Parathyroid adenoma (tissue), 2 donors: ENCODE results near the gene SCO2.

Experiments
- H2AFZ ChIP-seq: fragments of 300-600 bp; sonication (generic); one replicate; pipeline ENCODE4 v1.7.0; 2017; ENCODE audit warnings: antibody characterized with exemption, mild to moderate bottlenecking
- H3K27ac ChIP-seq: fragments of 300-600 bp; sonication (generic); one replicate; pipeline ENCODE4 v1.7.0; 2017
- H3K27me3 ChIP-seq: fragments of 300-600 bp; sonication (generic); one replicate; pipeline ENCODE4 v1.7.0; 2017; ENCODE audit warnings: low read length; ENCODE audit not compliant: control insufficient read depth, insufficient read depth
- H3K36me3 ChIP-seq: fragments of 300-600 bp; sonication (generic); one replicate; pipeline ENCODE4 v1.7.0; 2017; ENCODE audit warnings: low read length; ENCODE audit not compliant: control insufficient read depth, insufficient read depth
- H3K4me1 ChIP-seq: fragments of 300-600 bp; sonication (generic); one replicate; pipeline ENCODE4 v1.7.0; 2017; ENCODE audit warnings: control low read depth
- H3K4me2 ChIP-seq: fragments of 300-600 bp; sonication (generic); one replicate; pipeline ENCODE4 v1.7.0; 2017; ENCODE audit warnings: low read length
- H3K4me3 ChIP-seq: fragments of 300-600 bp; sonication (generic); one replicate; pipeline ENCODE4 v1.7.0; 2017; ENCODE audit warnings: low read depth, low read length
- H3K79me2 ChIP-seq: fragments of 300-600 bp; sonication (generic); one replicate; pipeline ENCODE4 v1.7.0; 2017; ENCODE audit warnings: control low read depth
- H3K9ac ChIP-seq: fragments of 300-600 bp; sonication (generic); one replicate; pipeline ENCODE4 v1.7.0; 2017; ENCODE audit warnings: mild to moderate bottlenecking
- H3K9me3 ChIP-seq: fragments of 300-600 bp; sonication (generic); one replicate; pipeline ENCODE4 v1.7.0; 2017; ENCODE audit warnings: low read length; ENCODE audit not compliant: control insufficient read depth
- CTCF ChIP-seq: fragments of 300-600 bp; sonication (generic); IDR thresholded peaks from one replicate; pipeline ENCODE4 v1.7.0; 2017; ENCODE audit warnings: antibody characterized with exemption, mild to moderate bottlenecking
- donor health status: primary hyperparathyroidism.

Gene SCO2

GRCh38 chr22:50562523-50563412 is 37.4 kb upstream of the SCO2 start, which contains the start of gene SYCE3:
Gene SYCE3 (minus strand): TSS chr22:50562919. CDS start chr22:50556405, 6,514 bp downstream.
- Histone ChIP-seq H3K36me3 (no peaks in the 10 kb centered on the region), H3K4me1 (no peaks in the 10 kb centered on the region), H3K27ac (peak within 1 kb of the TSS; percentile 93), H3K9me3 (no peaks in the 10 kb centered on the region), H3K4me2 (peak within 1 kb of the TSS; percentile 98), H3K79me2 (no peaks in the 10 kb centered on the region), H3K27me3 (no peaks in the 10 kb centered on the region), H2AFZ (peak within 1 kb of the TSS; percentile 72), H3K9ac (peak within 1 kb of the TSS; percentile 53), H3K4me3 (peak within 1 kb of the TSS; percentile 87)
- peak; percentile 91 for TF ChIP-seq CTCF

GRCh38 chr22:50561401-50562358 is 36.3 kb upstream of the SCO2 start:
- no peak overlapping the region for H3K9ac ChIP-seq
- no peak for TF ChIP-seq CTCF
- no peaks in the 10 kb centered on the region for H3K36me3 ChIP-seq
- no peak overlapping the region for H3K27ac ChIP-seq
- no peak overlapping the region for H2AFZ ChIP-seq
- no peaks in the 10 kb centered on the region for H3K79me2 ChIP-seq
- H3K4me2 ChIP-seq, result no peak overlapping the region
- no peaks in the 10 kb centered on the region for H3K9me3 ChIP-seq
- no peak overlapping the region for H3K4me3 ChIP-seq
- H3K4me1 ChIP-seq, result no peaks in the 10 kb centered on the region
- H3K27me3 ChIP-seq, result no peaks in the 10 kb centered on the region

- Histone ChIP-seq H2AFZ (no peak overlapping the region), H3K4me2 (no peak overlapping the region), H3K4me3 (no peak overlapping the region), H3K27ac (no peak overlapping the region), H3K79me2 (no peaks in the 10 kb centered on the region), H3K9me3 (no peaks in the 10 kb centered on the region), H3K36me3 (no peaks in the 10 kb centered on the region), H3K27me3 (no peaks in the 10 kb centered on the region), H3K9ac (no peak overlapping the region), H3K4me1 (no peaks in the 10 kb centered on the region)
- no peak for TF ChIP-seq CTCF
These were observed 34.6 kb upstream of the SCO2 start for GRCh38 chr22:50560034-50560433.

GRCh38 chr22:50556703-50557102 is 31.3 kb upstream of the SCO2 start:
- no peaks in the 10 kb centered on the region for H3K36me3 ChIP-seq
- H3K27me3 ChIP-seq, result no peaks in the 10 kb centered on the region
- H3K4me3 ChIP-seq, result no peak overlapping the region
- H3K27ac ChIP-seq, result no peak overlapping the region
- H2AFZ ChIP-seq, result no peak overlapping the region
- TF ChIP-seq CTCF, result no peak
- H3K79me2 ChIP-seq, result no peaks in the 10 kb centered on the region
- no peaks in the 10 kb centered on the region for H3K4me1 ChIP-seq
- H3K9ac ChIP-seq, result no peak overlapping the region
- H3K9me3 ChIP-seq, result no peaks in the 10 kb centered on the region
- H3K4me2 ChIP-seq, result no peak overlapping the region
